Measurements from ENCODE around the gene VPS13D.

- TF ChIP-seq, protein P1, sequence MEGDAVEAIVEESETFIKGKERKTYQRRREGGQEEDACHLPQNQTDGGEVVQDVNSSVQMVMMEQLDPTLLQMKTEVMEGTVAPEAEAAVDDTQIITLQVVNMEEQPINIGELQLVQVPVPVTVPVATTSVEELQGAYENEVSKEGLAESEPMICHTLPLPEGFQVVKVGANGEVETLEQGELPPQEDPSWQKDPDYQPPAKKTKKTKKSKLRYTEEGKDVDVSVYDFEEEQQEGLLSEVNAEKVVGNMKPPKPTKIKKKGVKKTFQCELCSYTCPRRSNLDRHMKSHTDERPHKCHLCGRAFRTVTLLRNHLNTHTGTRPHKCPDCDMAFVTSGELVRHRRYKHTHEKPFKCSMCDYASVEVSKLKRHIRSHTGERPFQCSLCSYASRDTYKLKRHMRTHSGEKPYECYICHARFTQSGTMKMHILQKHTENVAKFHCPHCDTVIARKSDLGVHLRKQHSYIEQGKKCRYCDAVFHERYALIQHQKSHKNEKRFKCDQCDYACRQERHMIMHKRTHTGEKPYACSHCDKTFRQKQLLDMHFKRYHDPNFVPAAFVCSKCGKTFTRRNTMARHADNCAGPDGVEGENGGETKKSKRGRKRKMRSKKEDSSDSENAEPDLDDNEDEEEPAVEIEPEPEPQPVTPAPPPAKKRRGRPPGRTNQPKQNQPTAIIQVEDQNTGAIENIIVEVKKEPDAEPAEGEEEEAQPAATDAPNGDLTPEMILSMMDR (IDR thresholded peaks at IDR 0.05) = no peak
- TF ChIP-seq POLR2A (IDR thresholded peaks at IDR 0.05) = no peak
Observed at GRCh38 chr1:12201352-12202189, 28.3 kb upstream of the VPS13D start.

Data from testis (tissue), 2 donors.